K562 (cell line): ENCODE measurements around the gene BCL10. TPM values are rescaled to one million over a fixed set of nuclear protein-coding genes. Genes with fewer than 3 reads are reported as not detected.
A peak's percentile ranks its signal among the peaks of the same experiment; 100 is the strongest.

Source experiments
- CEBPG ChIP-seq, 3 experiments: fragments of 200-800 bp in 1 of 3; sonication (Bioruptor generic) in 1 of 3; sonication (generic) in 1 of 3; formaldehyde crosslinking in 1 of 3; IDR thresholded peaks in 2 of 3; conservative IDR thresholded peaks in 1 of 3; 2 replicates each; pipeline versions ENCODE4 v1.6.1 to v1.8.0; 2016 to 2022; ENCODE audit warnings: missing compliant biosample characterization in 2 of 3, missing genetic modification characterization in 2 of 3, mild to moderate bottlenecking in 1 of 3, missing genetic modification reagents in 1 of 3
- HIVEP1 ChIP-seq: fragments of 250-450 bp; sonication (Bioruptor Pico); IDR thresholded peaks from 2 replicates; pipeline ENCODE4 v1.4.0; 2020; ENCODE audit warnings: mild to moderate bottlenecking
- KAT7 ChIP-seq: sonication (generic); formaldehyde crosslinking; IDR thresholded peaks from 2 replicates; pipeline ENCODE4 v1.8.0; 2022; ENCODE audit warnings: missing genetic modification reagents, mild to moderate bottlenecking, borderline replicate concordance
- L3MBTL2 ChIP-seq: fragments of 450-650 bp; IDR thresholded peaks from 2 replicates; pipeline ENCODE4 v1.6.1; 2016; ENCODE audit warnings: mild to moderate bottlenecking, moderate library complexity
- NEUROD1 ChIP-seq: fragments of 150-350 bp; IDR thresholded peaks from 2 replicates; pipeline ENCODE4 v1.6.1; 2014; ENCODE audit warnings: borderline replicate concordance, low read length, low read depth; ENCODE audit not compliant: partially characterized antibody
- RB1 ChIP-seq: fragments of 450-650 bp; IDR thresholded peaks from 2 replicates; pipeline ENCODE4 v1.6.1; 2017; ENCODE audit warnings: low read depth, mild to moderate bottlenecking
- RHOXF2B ChIP-seq: fragments of 250-450 bp; sonication (Bioruptor Pico); conservative IDR thresholded peaks from 2 replicates; pipeline ENCODE4 v1.5.1; 2021
- TEAD4 ChIP-seq, 2 experiments: sonication (generic) in 1 of 2; formaldehyde crosslinking in 1 of 2; IDR thresholded peaks; 2 replicates each; pipeline versions ENCODE4 v1.6.1 to v1.8.0; 2012 to 2022; ENCODE audit warnings: borderline replicate concordance in 1 of 2, inconsistent platforms in 1 of 2, low read length in 1 of 2, mild to moderate bottlenecking in 1 of 2, missing genetic modification reagents in 1 of 2
- U2AF1 ChIP-seq: fragments of 200-400 bp; formaldehyde crosslinking; optimal IDR thresholded peaks from 2 replicates; pipeline ENCODE3; 2017; ENCODE audit warnings: mild to moderate bottlenecking, low read depth, low read length, moderate library complexity
- YY1 ChIP-seq, 3 experiments: IDR thresholded peaks; 2 replicates each; pipeline ENCODE4 v1.6.1; 2011; ENCODE audit warnings: low read length in 2 of 3, mild to moderate bottlenecking in 2 of 3, moderate library complexity in 2 of 3, borderline replicate concordance in 1 of 3, control low read depth in 1 of 3, low read depth in 1 of 3; ENCODE audit not compliant: insufficient read depth in 3 of 3, insufficient replicate concordance in 2 of 3, control insufficient read depth in 1 of 3, insufficient read length in 1 of 3; ENCODE audit errors: extremely low read depth in 1 of 3
- ZFX ChIP-seq: sonication (generic); formaldehyde crosslinking; IDR thresholded peaks from 2 replicates; pipeline ENCODE4 v1.8.0; 2022; ENCODE audit warnings: mild to moderate bottlenecking, missing genetic modification reagents, moderate library complexity
- ZNF217 ChIP-seq: sonication (generic); formaldehyde crosslinking; IDR thresholded peaks from 2 replicates; pipeline ENCODE4 v1.8.0; 2022; ENCODE audit warnings: mild to moderate bottlenecking, missing genetic modification reagents
- ZNF785 ChIP-seq: fragments of 250-450 bp; sonication (Bioruptor Pico); IDR thresholded peaks from 2 replicates; pipeline ENCODE4 v1.4.0; 2020; ENCODE audit warnings: mild to moderate bottlenecking
- polyA plus RNA-seq, 8 experiments: library from polyadenylated mRNA; depleted of rRNA in 4 of 8; stranded (reverse) in 5 of 8; unstranded in 3 of 8; fragments of >200 nt; fragmentation: Nextera tagmentation in 2 of 8; fragmentation: Illumina TruSeq in 1 of 8; extraction: Ambion mirVana in 2 of 8; extraction: Trizol in 1 of 8; gene quantifications; 2 replicates each; pipeline versions ENCODE4 v1.2.1 to v1.2.3, GENCODE V29; 2011 to 2014; ENCODE audit warnings: inconsistent platforms in 1 of 8, missing spikeins in 1 of 8
- total RNA-seq, 7 experiments: library from RNA; depleted of rRNA in 6 of 7; stranded (reverse); fragments of >200 nt in 6 of 7; fragmentation: Illumina TruSeq in 2 of 7; extraction: Trizol in 2 of 7; gene quantifications; 2 replicates each; pipeline versions ENCODE4 v1.2.1 to v1.2.3, GENCODE V29; 2011 to 2021; ENCODE audit warnings: low replicate concordance in 1 of 7
- TF ChIP-seq, protein P1 (sequence below), 2 experiments: IDR thresholded peaks in 1 of 2; conservative IDR thresholded peaks in 1 of 2; 2 replicates each; pipeline ENCODE4 v1.6.1; 2016; ENCODE audit warnings: low read depth in 2 of 2, mild to moderate bottlenecking in 1 of 2, missing compliant biosample characterization in 1 of 2, missing genetic modification characterization in 1 of 2, moderate library complexity in 1 of 2
- TF ChIP-seq, protein P2 (sequence below), 2 experiments: fragments of 450-650 bp; IDR thresholded peaks; 2 replicates each; pipeline ENCODE4 v1.6.1; 2016
- TF ChIP-seq, protein P3 (sequence below): fragments of 250-450 bp; sonication (Bioruptor Pico); IDR thresholded peaks from 2 replicates; pipeline ENCODE4 v1.5.0; 2022; ENCODE audit warnings: mild to moderate bottlenecking
- TF ChIP-seq, protein P4 (sequence below): fragments of 250-450 bp; sonication (Bioruptor Pico); IDR thresholded peaks from 2 replicates; pipeline ENCODE4 v1.5.0; 2020; ENCODE audit warnings: mild to moderate bottlenecking

Gene BCL10
- total and polyA plus RNA-seq, 9 of the 15 experiments (the other 6 are each of a cell fraction or from before 2014, with no cell fraction given): 8.0 to 19.4 (median 12.3) TPM

DNA sequence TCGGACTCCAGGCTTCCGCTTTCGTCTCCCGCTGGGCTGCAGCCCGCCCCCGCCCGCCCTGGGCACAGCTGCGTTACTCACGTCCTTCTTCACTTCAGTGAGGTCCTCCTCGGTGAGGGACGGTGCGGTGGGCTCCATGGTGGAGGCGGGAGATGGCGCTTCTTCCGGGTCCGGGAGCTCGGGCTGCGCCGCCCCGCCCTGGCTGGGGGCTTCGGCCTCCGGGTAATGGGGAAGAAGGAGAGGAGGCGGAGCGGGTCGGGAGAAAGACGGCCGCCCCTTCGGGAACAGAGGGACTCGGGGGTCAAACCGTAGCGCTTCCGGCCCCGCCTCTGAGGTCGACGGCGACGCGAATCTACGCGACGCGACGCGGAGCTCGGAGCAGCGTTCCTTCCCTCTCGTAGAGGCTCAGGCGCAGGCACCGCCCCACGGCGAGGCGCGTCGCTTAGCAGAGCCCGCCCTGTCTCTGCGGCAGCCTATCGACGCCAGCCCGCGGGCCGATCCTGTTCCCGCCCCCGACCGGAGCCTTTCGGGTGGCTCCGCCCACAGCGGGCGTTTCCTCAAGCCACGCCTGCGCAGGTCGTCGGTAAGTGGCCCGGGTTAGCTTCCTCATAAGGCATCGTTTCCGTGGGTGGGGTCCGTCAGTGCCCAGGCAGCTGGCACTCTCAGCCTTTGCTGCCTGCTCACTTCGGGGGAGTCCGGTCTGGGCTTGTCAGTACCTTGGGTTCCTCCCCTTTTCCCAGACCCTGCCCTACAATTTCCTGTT is at the start of gene BCL10 (continued):
- TF ChIP-seq YY1 (IDR thresholded peaks at IDR 0.05; ENCODE audit: borderline replicate concordance in 1 of 3, control insufficient read depth in 1 of 3, extremely low read depth in 1 of 3, insufficient read depth in 3 of 3, insufficient read length in 1 of 3, insufficient replicate concordance in 2 of 3, low read depth in 1 of 3, low read length in 2 of 3) (peak in 1 of 3 experiments; percentile 24), RHOXF2B (CRISPR knock-in tag) (no peak), ZFX (CRISPR knock-in tag) (peak; percentile 68), ZNF785 (CRISPR knock-in tag) (no peak), U2AF1 (no peak), KAT7 (CRISPR knock-in tag) (peak; percentile 88; the same call in 1 of the 2 replicates), L3MBTL2 (peak; percentile 51), HIVEP1 (CRISPR knock-in tag) (no peak), CEBPG (CRISPR knock-in tag; IDR thresholded peaks at IDR 0.05) (no peak), CEBPG (tag; conservative IDR thresholded peaks at IDR 0.05 in 1 of 2, IDR thresholded peaks at IDR 0.05 in 1 of 2) (no peak), TEAD4 (IDR thresholded peaks at IDR 0.05; ENCODE audit: low read length) (peak; percentile 4; the same call in 1 of the 2 replicates), TEAD4 (CRISPR knock-in tag; IDR thresholded peaks at IDR 0.05; ENCODE audit: borderline replicate concordance) (no peak), RB1 (peak; percentile 76), NEUROD1 (no peak), ZNF217 (CRISPR knock-in tag) (no peak)
- TF ChIP-seq, protein P1, sequence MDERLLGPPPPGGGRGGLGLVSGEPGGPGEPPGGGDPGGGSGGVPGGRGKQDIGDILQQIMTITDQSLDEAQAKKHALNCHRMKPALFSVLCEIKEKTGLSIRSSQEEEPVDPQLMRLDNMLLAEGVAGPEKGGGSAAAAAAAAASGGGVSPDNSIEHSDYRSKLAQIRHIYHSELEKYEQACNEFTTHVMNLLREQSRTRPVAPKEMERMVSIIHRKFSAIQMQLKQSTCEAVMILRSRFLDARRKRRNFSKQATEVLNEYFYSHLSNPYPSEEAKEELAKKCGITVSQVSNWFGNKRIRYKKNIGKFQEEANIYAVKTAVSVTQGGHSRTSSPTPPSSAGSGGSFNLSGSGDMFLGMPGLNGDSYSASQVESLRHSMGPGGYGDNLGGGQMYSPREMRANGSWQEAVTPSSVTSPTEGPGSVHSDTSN (CRISPR knock-in tag; IDR thresholded peaks at IDR 0.05; ENCODE audit: low read depth): no peak
- TF ChIP-seq, protein P1 (tag; conservative IDR thresholded peaks at IDR 0.05; ENCODE audit: low read depth): no peak
- TF ChIP-seq, protein P2, sequence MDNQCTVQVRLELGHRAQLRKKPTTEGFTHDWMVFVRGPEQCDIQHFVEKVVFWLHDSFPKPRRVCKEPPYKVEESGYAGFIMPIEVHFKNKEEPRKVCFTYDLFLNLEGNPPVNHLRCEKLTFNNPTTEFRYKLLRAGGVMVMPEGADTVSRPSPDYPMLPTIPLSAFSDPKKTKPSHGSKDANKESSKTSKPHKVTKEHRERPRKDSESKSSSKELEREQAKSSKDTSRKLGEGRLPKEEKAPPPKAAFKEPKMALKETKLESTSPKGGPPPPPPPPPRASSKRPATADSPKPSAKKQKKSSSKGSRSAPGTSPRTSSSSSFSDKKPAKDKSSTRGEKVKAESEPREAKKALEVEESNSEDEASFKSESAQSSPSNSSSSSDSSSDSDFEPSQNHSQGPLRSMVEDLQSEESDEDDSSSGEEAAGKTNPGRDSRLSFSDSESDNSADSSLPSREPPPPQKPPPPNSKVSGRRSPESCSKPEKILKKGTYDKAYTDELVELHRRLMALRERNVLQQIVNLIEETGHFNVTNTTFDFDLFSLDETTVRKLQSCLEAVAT (IDR thresholded peaks at IDR 0.05): 0 out of 4 replicates have a peak, but pooled peaks of 1 of the 2 experiments have one; percentile 9
- TF ChIP-seq, protein P3, sequence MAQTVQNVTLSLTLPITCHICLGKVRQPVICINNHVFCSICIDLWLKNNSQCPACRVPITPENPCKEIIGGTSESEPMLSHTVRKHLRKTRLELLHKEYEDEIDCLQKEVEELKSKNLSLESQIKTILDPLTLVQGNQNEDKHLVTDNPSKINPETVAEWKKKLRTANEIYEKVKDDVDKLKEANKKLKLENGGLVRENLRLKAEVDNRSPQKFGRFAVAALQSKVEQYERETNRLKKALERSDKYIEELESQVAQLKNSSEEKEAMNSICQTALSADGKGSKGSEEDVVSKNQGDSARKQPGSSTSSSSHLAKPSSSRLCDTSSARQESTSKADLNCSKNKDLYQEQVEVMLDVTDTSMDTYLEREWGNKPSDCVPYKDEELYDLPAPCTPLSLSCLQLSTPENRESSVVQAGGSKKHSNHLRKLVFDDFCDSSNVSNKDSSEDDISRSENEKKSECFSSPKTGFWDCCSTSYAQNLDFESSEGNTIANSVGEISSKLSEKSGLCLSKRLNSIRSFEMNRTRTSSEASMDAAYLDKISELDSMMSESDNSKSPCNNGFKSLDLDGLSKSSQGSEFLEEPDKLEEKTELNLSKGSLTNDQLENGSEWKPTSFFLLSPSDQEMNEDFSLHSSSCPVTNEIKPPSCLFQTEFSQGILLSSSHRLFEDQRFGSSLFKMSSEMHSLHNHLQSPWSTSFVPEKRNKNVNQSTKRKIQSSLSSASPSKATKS: no peak
- TF ChIP-seq, protein P4, sequence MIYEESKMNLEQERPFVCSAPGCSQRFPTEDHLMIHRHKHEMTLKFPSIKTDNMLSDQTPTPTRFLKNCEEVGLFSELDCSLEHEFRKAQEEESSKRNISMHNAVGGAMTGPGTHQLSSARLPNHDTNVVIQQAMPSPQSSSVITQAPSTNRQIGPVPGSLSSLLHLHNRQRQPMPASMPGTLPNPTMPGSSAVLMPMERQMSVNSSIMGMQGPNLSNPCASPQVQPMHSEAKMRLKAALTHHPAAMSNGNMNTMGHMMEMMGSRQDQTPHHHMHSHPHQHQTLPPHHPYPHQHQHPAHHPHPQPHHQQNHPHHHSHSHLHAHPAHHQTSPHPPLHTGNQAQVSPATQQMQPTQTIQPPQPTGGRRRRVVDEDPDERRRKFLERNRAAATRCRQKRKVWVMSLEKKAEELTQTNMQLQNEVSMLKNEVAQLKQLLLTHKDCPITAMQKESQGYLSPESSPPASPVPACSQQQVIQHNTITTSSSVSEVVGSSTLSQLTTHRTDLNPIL (CRISPR knock-in tag): no peak
